Retinal pigment epithelial cell (primary cell): Measurements from ENCODE around the gene WFDC1.

ENCODE experiments used
- DNase-seq: peaks from one replicate; pipeline ENCODE4 v3.0.0-alpha.2; 2010; ENCODE audit warnings: low read depth
- H3K4me3 ChIP-seq: 2 replicates; pipeline ENCODE4 v1.5.1; 2011; ENCODE audit warnings: mild to moderate bottlenecking, low read length, control low read depth, moderate library complexity
- TF ChIP-seq, protein P1 (sequence below): conservative IDR thresholded peaks from 2 replicates; pipeline ENCODE4 v1.5.1; 2011; ENCODE audit warnings: low read depth, low read length, control low read depth, inconsistent platforms

Gene WFDC1

DNA sequence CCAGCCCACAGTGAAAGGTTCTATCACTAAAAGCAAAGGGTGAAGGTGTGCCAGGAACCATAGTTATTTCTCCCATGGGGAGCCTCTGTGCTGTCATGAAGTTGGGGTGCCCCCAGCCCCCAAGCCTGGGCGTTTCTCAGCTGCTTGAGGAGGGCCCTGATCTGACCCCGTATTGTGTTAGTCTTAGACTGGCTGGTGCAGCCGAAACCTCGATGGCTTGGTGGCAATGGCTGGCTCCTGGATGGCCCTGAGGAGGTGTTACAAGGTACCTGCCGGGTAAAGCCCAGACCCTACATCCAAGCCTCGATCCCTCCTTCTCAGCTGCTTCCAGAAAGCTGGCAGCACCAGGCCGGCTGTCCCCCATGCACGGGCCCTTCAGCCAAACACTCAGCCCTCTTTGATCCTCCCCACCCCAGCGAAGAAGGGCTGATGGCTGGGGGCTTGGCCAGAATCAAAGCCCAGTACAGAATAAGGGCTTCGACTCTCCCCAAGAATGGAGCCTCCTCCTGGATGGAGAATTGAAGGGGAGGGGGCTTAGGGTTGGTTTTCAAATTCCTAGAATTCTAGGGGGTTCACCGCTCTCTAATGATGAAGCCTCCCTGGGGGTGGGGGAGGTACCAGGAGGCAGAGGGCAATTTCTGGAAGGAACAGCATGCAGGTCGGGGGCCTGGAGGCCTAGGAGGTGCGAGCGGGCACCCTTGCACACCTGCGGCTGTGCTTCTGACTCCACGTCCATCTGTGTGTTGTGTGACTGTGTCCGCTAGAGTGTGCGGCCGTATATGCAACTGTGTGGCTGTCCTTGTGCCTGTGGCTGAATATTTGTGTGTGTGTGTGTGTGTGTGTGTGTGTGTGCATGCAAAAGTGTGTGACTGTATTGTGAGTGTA lies 23.7 kb downstream of the WFDC1 start:
- H3K4me3 ChIP-seq, result no peak overlapping the region
- TF ChIP-seq, protein P1, sequence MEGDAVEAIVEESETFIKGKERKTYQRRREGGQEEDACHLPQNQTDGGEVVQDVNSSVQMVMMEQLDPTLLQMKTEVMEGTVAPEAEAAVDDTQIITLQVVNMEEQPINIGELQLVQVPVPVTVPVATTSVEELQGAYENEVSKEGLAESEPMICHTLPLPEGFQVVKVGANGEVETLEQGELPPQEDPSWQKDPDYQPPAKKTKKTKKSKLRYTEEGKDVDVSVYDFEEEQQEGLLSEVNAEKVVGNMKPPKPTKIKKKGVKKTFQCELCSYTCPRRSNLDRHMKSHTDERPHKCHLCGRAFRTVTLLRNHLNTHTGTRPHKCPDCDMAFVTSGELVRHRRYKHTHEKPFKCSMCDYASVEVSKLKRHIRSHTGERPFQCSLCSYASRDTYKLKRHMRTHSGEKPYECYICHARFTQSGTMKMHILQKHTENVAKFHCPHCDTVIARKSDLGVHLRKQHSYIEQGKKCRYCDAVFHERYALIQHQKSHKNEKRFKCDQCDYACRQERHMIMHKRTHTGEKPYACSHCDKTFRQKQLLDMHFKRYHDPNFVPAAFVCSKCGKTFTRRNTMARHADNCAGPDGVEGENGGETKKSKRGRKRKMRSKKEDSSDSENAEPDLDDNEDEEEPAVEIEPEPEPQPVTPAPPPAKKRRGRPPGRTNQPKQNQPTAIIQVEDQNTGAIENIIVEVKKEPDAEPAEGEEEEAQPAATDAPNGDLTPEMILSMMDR, result no peak
- DNase-seq, result no peak

DNA sequence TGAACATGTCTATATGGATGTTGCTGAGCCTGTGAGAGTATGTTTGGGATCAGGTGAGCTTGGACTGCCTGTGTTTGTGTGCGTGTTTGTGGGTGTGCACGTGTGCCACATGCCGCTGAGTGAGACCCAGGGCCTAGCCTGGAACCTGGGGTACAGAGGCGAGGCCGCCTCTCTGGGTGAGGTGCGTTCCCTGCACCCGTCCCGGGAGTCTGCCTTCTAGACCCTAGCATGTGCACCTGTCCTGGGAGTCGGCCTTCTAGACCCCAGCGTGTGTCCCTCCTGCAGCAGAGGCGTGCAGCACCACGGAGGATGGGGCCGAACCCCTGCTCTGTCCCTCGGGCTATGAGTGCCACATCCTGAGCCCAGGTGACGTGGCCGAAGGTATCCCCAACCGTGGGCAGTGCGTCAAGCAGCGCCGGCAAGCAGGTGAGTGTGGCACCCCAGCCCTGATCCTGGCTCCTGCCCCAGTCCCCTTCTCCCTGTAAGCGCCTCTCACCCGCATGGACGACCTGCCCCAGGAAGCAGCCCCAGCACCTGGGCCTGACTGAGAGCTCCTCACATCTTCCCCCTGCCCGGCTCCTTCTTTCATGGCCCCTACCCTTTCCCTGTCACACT lies 24.6 kb downstream of the WFDC1 start:
- TF ChIP-seq, protein P1, result no peak
- no peak for DNase-seq
- H3K4me3 ChIP-seq, result no peak overlapping the region

DNA sequence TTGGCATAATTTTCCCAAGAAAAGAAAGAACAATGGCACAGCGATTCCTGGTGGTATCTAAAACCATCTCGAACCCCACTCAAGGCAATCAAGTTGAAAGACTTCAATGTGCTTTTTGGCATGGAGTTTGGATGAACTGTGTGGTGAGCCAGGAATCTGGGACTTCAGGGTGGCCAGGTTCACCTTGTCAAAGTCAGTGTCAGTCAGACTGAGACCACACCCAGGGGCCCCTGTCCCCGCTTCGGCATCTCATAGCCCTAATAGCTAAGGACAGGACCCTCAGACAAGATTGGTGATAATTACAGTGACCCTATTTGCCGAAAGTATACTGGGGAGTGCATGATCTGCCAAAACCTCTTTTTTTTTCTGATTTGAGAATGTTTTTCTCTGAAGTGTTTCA lies 25.8 kb downstream of the WFDC1 start:
- DNase-seq, result no peak
- no peak overlapping the region for H3K4me3 ChIP-seq
- TF ChIP-seq, protein P1, result no peak

DNA sequence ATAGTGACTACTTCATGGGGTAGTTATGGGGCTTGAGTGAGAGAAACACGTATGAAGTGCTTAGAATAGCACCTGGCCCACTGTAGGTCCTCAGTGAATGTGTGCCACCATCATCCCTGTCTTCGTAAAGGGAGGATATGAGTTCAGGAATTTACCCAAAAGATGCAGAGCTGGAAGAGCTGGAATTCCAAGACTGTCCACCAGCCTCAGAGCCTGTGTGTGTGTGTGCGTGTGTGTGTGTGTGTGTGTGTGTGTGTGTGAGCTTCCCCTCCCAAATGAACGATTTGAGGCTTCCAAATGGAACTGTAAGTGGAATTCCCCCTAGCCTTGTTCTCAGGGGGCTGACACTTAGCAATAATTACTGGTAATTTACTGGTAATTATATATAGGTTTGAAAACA lies 27.3 kb downstream of the WFDC1 start:
- no peak for DNase-seq
- TF ChIP-seq, protein P1, result no peak
- H3K4me3 ChIP-seq, result no peak overlapping the region

DNA sequence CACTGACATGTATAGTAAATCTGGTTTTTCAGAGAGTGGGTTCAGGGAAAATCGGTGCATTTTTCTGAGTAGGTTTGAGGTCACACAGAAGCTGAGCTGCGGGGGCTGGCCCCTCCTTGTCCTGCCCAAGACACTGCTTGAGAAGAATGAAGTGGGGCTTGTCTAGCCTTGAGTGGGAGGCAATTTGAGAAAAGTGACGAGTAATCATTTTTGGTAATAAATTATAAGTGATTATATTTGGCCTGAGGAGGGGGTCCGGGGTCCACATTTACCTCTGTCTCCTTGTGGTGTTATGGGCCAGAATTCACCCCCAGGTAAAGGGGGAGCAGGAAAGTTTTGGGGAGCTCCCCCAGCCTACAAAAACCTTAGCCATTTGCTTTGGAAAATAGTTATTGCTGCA lies 28.1 kb downstream of the WFDC1 start:
- DNase-seq, result no peak
- TF ChIP-seq, protein P1, result no peak

DNA sequence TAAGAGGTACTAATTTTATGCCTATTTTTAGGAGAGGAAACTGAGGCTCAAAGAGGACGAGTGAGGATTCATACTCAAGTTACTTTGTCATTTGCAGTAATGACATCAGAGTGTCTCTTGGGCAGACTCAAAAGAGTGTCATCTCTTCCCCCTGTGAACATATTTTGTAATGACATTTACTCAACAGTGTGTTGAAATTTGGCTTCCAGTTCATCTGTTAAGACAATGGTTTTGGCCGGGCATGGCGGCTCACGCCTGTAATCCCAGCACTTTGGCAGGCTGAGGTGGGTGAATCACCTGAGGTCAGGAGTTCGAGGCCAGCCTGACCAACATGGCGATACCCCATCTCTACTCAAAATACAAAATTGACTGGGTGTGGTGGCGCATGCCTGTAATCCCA lies 28.9 kb downstream of the WFDC1 start:
- H3K4me3 ChIP-seq, result no peak overlapping the region
- DNase-seq, result no peak
- TF ChIP-seq, protein P1, result no peak

More for the DNA sequence above, 28.1 kb downstream of the WFDC1 start:
- H3K4me3 ChIP-seq, result no peak overlapping the region
